Activated CD8-positive, alpha-beta memory T cell treated with anti-CD3 and anti-CD28 coated beads, Interleukin-2, amount 50 U/mL, for 48 hours (primary cell): ENCODE measurements around the gene C16orf78.
A peak's percentile ranks its signal among the peaks of the same experiment; 100 is the strongest.

Experiments
- DNase-seq: peaks from one replicate; pipeline ENCODE4 v3.0.0-alpha.2; 2020

The C16orf78 gene

DNA sequence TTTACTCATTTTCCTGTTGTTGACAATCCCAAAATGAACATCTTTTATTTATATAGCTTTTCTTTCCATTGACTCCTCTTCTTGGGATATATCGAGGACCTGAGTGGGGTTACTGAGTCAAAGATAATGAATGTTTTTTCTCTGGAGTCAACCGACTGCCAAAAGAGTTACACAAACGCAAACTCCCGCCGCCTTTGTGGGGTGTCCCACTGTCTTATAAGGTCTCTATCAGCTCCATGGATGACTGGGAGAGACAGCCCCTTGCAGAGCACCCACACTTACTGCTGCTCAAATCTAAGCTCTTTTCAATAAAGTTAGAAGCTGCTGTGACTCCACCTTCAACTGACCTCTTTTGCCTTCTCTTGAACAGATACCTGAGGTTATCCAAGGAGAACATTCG, 25.2 kb downstream of the C16orf78 start:
- no peak for DNase-seq

DNA sequence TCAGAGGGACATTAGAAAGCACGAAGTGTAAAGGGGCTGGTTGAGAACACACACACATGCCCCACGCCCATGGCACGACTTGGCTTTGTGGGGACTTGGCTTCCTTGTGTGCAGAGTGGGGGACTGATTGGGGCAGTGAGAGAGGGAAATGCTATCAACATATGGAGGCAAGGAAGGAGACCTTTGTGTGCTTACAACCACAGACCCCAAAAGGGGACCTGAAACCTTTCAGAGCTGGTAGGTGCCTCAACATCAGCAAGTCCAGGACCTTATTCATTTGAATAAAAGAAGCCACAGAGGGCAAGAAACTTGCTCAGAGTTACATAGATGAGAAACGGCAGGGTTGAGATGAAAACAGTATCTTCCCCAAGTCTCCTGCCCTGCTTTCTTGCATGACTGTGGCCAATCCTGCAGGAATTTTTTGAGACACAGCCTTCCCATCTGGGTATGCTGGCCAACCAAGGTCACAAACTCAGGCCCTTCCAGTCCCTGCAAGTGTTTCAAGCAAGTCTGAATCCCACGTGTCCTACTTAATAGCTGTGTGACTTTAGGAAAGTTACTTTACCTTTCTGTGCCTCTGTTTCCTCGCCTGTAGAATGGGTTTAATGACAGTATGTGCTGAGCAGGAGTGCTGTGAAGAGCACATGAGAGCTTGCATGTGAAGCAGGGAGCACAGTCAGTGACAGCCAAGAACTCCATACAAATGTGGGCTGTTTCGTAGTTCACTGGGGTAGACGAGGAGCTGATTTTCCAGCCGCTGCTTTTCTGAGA, 26.2 kb downstream of the C16orf78 start:
- DNase-seq, result no peak

DNA sequence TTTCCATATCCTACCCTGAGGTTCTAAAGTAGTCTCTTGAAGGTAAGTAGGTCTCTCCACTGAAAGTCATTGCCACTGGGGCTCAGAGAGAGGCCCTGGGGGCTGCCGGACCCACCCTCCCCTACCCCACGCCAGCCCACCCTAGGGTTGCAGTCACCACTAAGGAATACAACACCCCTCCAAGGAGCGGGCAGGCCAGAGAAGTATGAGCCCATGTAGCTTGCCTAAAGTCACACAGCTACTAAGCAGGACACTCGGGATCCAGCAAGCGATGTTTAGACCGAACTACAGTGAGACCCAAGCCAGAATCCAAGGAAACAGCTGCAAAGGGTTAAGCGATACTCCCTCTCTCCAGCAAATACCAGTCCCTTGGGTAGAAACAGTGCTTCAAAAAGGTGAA, 27.0 kb downstream of the C16orf78 start:
- DNase-seq, result no peak

DNA sequence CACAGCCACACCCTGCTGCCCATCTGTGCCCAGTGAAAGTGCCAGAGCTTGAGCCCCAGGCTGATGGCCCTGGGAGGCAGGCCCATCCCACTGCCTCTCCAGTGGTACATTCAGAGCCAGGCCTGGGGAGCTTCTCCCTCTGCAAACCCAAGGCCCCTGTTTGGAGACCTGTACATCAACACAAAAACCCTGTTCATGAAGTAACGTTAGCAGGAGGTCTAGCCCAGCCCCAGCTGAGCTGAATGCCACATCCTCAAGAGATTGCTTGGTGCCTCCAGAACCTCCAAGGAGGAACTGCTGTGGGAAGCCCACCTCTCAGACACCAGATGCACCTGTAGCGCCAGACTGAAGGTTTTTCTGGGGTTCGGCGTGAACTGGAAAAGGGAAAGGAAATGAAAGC, 31.5 kb downstream of the C16orf78 start:
- DNase-seq, result no peak

DNA sequence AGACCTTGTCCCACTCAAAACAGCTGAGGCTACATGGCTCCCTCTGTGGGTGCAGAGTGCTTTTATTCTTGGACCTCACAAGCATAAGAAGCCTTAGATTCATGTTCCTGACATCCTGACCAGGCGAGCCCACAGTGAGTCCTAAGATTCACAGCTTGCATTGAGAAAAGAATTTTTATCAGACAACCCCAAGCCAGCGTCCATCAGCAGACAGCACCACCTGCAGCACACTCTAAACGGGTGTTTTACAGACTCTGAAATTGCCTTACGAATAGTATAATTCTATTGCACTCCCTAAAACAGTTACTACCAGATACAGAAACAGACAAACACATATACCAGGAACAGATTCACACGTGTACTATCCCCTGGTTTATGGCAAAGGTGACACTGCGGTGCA, 31.9 kb downstream of the C16orf78 start:
- no peak for DNase-seq

DNA sequence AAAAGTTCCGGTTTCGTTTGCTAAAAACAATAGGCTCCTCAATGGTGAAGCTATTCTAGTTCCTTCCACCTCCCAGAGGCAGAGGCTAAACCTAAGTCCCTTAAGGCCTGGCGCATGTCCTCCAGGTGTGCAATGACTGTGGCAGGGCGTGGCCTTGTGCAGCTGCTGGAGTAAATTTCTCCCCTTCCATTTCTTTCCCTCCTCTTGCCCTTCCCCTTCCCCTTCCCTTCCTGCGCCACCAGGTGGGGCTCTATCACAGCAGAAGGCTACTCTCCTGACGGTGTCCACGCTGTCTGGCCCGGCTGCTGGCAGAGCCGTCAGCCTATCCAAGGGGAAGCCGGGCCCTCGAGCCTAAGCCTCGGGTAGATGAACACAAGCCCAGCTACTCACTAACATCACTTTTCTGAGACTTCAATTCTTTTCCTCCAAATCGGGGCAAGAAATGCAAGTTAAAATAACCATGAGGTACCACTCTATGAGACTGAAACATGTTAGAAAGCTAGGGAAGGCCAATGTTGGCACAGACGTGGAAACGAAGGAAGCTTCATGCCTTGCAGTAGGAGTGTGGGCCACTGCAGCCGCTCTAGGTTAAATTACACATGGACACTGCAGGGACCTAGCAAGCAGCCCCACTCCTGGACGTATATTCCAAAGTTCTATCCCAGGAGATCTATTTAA, 34.4 kb downstream of the C16orf78 start:
- DNase-seq, result peak; percentile 81

DNA sequence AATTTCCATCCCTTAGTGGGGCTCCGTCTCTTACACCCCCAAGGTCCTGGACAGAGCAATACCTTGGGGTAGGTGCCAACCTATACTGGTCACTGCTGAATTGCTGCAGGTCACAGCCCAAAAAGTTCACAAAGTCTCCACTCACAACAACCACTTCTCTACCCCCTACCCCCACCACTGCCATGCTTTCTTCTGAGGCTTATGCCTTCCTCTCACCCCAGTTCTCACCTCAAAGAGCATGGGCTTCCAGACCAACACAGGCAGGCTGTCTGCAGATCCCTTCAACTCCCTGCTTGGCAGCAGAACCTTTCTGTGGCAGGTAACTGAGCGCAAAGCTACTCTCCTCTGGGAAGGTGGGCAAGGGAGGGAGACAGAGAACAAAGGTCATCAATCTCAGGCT, 35.5 kb downstream of the C16orf78 start:
- DNase-seq, result no peak

DNA sequence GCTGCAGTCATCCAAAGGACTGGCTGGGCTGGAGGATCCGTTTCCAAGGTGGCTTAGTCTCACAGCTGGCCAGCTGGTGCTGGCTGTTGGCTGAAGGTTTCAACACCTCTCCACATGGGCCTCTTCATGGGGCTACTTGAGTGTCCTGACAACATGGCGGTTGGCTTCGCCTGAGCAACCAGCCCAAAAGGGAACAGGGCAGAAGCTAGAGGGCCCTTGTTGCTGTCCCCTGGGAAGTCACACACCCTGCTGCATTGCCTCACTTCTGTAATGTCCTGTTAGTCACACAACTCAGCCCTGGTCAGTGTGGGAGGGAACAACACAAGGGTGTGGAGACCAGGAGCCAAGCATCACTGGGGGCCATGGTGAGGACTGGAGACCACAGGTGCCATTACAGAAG, 36.6 kb downstream of the C16orf78 start:
- DNase-seq, result no peak

DNA sequence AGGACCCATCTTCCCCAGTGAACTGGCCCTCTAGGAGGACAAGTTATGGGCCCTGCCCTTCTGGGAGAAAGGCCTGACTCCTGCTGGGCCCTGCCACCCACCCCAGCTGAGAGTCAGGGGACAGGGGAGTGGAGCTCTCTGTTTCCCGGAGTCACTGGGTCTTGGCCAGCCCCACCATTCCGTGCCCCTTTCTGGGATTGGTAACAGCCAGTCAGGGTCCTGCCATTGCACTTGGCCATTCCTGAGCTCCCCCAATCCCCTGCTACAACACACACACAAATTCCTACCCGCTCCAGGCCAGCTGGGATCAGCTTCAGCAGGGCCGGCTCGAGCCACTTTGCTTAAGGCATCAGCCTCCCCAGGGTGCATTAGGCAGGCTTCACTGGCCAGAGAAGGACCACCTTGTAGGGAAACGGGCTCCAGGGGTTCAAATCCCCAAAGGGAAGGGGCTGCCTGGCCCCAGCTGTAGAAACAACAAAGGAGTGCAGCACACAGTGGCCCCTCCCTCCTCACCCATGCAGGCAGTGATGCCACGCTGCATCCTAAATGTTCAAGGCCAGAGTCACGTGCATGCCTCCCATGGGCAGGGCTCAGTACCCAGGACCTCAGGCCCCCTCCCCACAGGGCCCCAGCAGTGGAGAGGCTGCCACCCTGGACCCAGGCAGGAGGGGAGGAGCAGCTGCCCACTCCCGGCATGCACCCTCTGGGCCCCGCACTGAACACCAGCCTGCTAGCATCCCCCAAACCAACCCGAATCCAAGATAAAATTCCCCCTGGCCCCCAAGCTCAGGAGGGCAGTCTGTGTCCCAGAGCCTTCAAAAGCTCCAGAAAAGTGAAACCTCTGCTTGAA, 37.7 kb downstream of the C16orf78 start:
- no peak for DNase-seq

DNA sequence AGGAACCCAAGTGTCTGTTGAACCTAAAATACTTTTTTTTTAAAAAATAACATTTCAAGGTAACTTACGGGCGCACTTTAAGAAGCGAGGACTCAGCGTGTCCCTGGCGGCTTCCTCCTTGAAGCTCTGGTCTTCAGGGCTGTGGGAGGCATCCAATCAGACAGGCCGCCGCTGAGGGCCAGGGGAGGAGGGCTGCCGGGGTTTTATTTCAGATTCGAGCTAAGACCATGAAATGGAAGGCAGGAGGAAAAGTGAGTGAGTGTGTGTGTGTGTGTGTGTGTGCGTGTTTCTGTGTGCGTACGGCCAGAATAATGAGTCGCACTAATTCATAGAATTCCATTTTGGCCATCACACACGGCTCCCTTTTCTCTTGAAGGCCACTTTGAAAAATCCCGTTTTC, 41.1 kb downstream of the C16orf78 start:
- DNase-seq, result no peak

DNA sequence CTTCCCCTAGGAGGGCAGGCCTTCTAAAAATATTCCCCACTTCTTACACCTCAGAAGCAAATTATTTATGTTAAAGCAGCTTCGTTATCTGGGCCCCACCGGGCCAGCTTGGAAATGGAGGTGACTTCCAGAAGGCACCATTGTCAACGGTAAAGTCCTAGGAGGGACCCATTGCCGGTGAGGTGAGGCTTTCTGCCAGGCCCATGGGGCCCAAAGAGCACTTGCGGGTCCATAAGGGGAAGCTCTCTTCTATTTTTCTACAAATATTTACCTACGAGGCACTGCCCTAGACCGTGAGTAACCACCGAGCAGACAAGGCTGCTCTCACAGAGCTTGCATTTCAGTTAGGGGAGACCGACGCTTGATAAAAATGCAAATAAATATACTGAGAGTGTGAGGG, 41.5 kb downstream of the C16orf78 start:
- DNase-seq, result no peak

DNA sequence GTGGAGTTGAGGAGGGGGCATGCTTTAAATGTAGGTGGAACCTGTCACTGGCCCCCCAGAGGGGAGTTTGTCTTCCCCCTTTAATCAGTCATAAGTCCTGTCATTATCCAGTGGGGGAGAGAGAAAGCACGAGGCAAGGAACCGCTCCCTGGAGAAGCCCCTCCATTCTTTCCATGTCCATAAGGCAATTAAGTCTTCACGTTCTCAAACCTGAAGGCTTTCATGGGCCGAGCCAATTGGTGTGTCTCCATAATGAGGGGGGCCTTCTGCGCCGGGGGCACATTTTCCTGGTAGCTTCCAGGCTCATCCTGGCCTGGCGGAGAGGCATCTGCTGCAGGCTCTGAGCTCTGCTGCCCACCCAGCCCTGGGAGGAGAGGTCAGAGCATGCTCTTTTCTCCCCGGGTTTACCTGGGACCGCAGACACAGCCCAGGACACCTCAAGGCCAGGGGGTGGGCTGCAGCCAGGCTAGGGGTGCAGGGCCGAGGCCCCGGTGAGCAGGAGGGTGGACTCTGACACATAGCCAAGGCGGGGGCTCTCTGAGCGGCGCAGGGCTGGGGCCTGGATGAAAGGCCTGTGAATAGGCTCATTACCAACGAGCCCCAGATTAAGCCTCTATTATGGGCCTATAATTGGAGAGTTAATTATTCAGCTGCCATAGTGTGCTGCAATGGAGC, 42.5 kb downstream of the C16orf78 start:
- DNase-seq, result no peak

DNA sequence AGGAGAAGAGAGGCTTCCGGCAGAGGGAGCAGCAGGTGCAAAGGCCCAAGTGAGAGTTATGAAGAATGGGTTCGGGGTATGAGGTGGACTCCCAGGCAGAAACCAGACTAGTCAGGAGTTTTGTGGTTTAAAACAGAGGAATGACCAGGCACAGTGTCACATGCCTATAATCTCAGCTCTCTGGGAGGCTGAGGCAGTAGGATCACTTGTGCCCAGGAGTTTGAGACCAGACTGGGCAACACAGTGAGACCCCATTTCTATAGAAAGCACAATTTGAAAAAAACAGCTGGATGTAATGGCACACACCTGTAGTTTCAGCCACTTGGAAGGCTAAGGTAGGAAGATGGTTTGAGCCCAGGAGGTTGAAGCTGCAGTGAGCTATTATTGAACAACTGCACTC, 43.8 kb downstream of the C16orf78 start:
- DNase-seq, result no peak

DNA sequence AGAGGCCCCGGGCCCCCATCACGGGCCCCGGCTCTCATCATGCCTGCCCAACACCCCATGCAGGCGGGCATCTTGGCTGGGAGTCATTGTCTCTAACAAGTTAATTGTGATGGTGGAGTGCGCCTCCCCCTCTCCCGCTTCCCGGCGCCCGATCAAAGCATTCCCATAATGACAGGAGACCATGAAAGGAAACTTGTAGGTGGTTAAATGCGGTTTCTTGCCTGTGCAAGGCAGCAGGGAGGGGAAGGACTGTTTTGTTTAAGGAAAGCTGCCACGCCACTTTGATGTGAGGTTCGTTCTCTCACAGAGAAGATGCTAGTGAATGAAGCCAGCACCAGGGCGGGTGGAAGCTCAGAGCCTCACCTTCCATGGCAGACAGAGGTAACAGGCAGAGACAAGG, 45.4 kb downstream of the C16orf78 start:
- no peak for DNase-seq

DNA sequence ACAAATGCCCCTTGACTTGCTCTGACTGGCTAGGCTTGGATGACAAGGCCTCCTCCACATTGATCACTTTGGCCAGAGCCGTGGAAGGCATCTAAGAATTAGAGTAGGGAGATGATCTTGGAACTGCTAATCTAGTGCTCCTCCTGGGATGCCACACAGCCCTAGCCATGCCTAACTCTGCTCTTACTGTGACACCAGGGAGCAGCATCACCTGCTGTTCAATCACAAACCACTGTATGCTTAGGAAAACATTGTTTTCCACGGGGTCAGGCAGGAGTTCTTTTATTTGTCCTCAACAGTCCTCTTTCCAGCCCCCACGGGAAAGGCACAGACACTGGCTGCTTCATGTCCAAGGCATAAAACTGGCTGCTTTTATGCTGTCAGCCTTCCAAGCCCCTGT, 46.3 kb downstream of the C16orf78 start:
- DNase-seq, result no peak

DNA sequence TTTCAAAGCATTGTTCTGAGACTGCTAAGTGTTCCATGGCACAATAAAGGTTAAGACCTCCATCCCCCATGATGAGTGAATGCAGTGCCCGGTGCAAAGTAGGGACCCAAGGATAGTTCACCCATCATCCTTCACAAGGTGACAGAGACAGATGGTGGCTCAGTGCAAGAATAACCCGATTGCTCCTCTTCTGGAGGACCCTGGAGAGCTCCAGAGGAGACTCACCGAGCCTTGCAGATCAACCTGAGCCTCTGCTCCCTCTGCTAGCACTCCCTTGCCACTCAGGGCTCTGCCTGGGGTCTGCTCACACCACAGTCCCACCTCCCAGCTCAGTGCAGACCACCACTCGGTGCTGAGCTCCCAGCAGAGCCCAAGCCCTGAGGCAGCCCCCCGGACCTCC, 49.3 kb downstream of the C16orf78 start:
- no peak for DNase-seq

DNA sequence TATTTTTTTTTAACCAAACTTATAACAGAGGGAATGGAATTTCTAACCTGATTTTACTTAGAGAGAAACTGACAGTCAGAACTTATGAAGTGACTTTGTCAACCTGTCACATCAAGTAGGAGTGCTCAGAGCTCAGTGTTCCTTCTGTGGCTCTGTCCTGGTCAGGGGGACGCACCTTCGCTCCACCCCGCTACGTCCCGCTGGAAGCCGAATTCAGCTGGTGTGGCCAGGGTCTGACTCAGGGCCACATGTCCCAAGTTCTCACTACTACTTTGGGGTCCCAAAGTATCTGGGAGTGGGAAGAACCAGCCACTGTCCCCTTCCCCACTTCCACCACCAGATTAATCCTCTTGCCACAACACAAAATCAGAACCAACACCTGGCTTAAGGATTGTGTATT, 51.4 kb downstream of the C16orf78 start:
- DNase-seq, result no peak

DNA sequence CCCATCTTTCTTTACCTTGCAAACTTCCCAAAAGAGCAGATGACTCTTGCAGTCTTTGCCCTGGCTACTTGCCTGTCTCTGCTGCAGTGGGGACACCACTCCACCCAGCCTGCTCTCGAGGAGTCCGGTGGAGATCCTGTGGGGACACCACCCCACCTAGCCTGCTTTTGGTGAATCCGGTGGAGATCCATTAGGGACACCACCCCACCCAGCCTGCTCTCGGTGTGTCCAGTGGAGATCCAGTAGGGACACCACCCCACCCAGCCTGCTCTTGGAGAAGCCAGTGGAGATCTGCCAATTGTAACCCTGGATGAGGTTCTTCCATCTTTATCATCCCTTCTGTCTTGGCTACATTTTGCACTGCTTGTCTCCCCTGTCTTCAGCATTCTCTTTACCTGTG, 54.2 kb downstream of the C16orf78 start:
- no peak for DNase-seq

DNA sequence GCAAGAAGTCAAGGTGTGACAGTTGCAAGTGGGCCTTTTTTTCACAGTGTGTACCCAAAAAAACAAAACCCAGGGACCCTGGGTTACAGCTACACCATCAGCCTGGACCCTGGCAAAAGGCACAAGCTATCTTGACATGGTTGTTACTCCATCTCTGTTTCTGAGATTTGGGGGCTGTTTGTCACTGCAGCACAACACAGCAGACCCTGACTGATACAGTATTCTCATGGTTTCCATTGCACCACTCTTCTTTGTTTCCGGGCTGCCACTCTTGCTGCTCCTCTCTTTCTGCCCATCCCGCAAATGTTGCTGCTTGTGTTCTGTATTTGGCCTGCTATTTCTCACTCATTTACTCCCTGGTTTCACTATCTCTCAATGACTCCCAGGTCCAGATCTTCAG, 55.2 kb downstream of the C16orf78 start:
- no peak for DNase-seq

DNA sequence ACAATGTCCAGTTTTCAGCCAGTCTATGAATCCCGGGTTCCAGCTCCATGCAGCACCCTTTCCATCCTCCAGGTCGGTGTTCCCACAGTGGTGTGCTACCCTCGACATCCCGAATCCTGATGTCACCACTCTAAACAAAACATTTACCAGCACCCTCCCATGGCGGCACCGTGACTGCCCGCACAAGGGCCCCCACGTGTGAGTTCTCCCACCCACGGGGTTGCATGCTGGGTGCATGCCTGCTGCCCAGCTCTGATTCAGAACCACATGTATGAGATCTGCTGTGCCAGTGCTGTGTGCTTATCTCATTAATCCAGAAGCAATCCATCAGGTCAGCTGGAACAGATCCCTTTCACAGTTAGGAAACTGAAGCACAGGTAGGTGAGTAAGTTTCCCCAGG, 57.4 kb downstream of the C16orf78 start:
- DNase-seq, result no peak

DNA sequence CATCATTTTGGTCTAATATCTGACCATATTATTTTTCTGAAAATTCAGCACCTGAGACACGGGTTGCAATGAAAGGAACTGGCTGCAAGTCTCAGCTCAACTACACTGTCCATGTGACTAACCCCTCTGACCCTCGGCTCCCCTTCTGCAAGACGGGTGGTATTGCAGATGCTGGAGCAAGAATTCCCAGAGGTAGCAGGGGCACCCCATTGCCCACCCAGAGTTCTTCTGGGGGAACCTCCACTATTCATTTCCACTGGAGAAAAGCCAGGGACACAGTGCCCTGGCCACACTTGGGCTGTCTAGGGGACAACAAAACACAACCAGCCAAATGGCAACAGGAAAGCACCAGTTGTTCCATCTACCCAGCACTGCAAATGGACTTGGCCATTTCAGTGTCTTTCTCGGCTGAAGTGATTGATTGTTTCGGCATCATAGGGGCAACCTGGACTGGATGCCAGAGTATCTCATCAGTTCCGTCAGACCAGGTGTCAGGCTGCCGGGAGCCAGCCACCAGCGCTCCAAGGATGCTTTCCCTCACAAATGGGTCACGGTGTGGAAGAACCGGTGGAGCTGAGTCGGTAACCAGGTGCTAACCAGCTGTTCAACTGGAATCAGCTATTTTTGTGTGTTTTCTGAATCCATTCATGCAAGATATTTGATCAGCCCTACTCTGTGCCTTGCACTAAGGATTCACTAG, 58.1 kb downstream of the C16orf78 start:
- no peak for DNase-seq

DNA sequence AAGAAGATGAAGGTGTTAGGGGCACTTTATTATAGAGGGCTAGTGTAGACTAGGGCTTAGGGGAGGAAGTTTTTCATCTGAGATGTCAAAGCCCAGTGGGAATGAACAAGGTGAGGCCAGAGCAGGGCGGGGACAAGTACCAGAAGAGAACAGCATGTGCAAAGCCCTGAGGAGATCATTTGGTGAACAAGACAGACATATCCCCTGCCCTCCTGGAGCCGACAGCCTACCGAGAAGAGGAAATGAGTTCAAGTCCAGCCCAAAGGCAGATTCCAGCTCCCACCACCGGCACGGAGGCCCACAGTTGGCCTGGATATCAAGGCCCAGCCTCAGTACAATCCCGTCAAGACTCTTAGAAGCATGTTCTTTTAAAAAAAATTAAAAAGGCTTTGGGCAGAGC, 61.1 kb downstream of the C16orf78 start:
- no peak for DNase-seq

DNA sequence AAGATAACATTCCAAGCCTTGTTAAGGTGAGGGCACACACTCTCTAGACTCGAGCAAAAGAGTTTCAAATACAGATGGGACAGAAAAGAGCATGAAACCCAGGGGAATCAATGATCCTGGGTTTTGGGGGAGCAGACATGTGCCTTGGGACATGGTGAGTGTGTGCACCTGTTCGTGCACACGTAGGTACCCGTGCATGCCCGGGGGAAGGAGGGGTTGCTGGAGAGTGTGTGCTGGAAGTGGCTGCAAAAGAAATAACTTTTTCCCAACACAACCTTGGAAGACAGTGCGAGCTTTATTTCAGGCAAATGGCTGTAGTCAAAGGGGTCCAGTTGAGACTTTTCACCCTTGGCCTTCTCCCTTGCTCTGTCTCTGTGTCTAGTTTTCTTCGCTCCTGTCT, 62.6 kb downstream of the C16orf78 start:
- DNase-seq, result no peak
